Keratinocyte (primary cell): ENCODE data around the gene SRSF1. TPM values are rescaled to one million over a fixed set of nuclear protein-coding genes. Genes with fewer than 3 reads are reported as not detected.

Experiments used
- DNase-seq: peaks from one replicate; pipeline ENCODE4 v3.0.0-alpha.2; 2011; ENCODE audit warnings: low read depth, missing footprints, low spot score
- FAIRE-seq: peaks from 2 replicates; lab custom pipeline; 2011; peaks lifted over from hg19 to GRCh38; lab: Jason Lieb, UNC
- H2AFZ ChIP-seq: 2 replicates; pipeline ENCODE4 v1.6.0; 2012; ENCODE audit warnings: low read length, control low read depth, inconsistent platforms; ENCODE audit not compliant: control insufficient read depth
- H3K27ac ChIP-seq: 2 replicates; pipeline ENCODE4 v1.5.1; 2011; ENCODE audit warnings: low read length; ENCODE audit not compliant: control insufficient read depth, insufficient read depth
- H3K27me3 ChIP-seq: 3 replicates; pipeline ENCODE4 v1.6.0; 2011; ENCODE audit warnings: low read length; ENCODE audit not compliant: control insufficient read depth, insufficient read depth; ENCODE audit errors: extremely low read depth
- H3K36me3 ChIP-seq, 2 experiments: 2 replicates in 1 of 2; 3 replicates in 1 of 2; pipeline ENCODE4 v1.5.1; 2011; ENCODE audit warnings: low read length in 2 of 2, mild to moderate bottlenecking in 1 of 2; ENCODE audit not compliant: control insufficient read depth in 2 of 2, insufficient read depth in 2 of 2; ENCODE audit errors: extremely low read depth in 1 of 2
- H3K4me1 ChIP-seq: 3 replicates; pipeline ENCODE4 v1.5.1; 2011; ENCODE audit warnings: low read length; ENCODE audit not compliant: control insufficient read depth, insufficient read depth; ENCODE audit errors: extremely low read depth
- H3K4me2 ChIP-seq: 3 replicates; pipeline ENCODE4 v1.6.0; 2011; ENCODE audit warnings: low read depth, low read length; ENCODE audit not compliant: control insufficient read depth, insufficient read depth; ENCODE audit errors: extremely low read depth
- H3K4me3 ChIP-seq, 3 experiments: fragments of 200-600 bp in 1 of 3; sonication (generic) in 1 of 3; 2 replicates in 2 of 3; 3 replicates in 1 of 3; pipeline ENCODE4 v1.5.1; 2011 to 2016; ENCODE audit warnings: low read length in 3 of 3, mild to moderate bottlenecking in 3 of 3, control low read depth in 2 of 3, inconsistent platforms in 1 of 3, low read depth in 1 of 3, mixed read lengths in 1 of 3, mixed run types in 1 of 3, moderate library complexity in 1 of 3; ENCODE audit not compliant: control insufficient read depth in 2 of 3, insufficient read depth in 2 of 3; ENCODE audit errors: extremely low read depth in 1 of 3
- H3K79me2 ChIP-seq: 2 replicates; pipeline ENCODE4 v1.6.0; 2012; ENCODE audit warnings: low read length; ENCODE audit not compliant: control insufficient read depth, insufficient read depth
- H3K9ac ChIP-seq: 3 replicates; pipeline ENCODE4 v1.6.0; 2011; ENCODE audit warnings: low read length; ENCODE audit not compliant: control insufficient read depth, insufficient read depth; ENCODE audit errors: extremely low read depth
- H3K9me1 ChIP-seq: 3 replicates; pipeline ENCODE4 v1.6.0; 2011; ENCODE audit warnings: low read length; ENCODE audit not compliant: control insufficient read depth, insufficient read depth; ENCODE audit errors: extremely low read depth
- H3K9me3 ChIP-seq: 2 replicates; pipeline ENCODE4 v1.5.1; 2012; ENCODE audit warnings: low read depth, low read length; ENCODE audit not compliant: control insufficient read depth
- H4K20me1 ChIP-seq: 3 replicates; pipeline ENCODE4 v1.6.0; 2011; ENCODE audit warnings: low read length; ENCODE audit not compliant: control insufficient read depth, insufficient read depth; ENCODE audit errors: extremely low read depth
- EZH2 ChIP-seq: IDR thresholded peaks from one replicate; pipeline ENCODE4 v1.6.1; 2012; ENCODE audit warnings: inconsistent platforms, mild to moderate bottlenecking, low read length, moderate library complexity
- dilution Hi-C: fragments of 300-500 bp; cut with MboI; formaldehyde crosslinking; loops from one replicate; pipeline ENCODE4 v1.7.0; 2020; ENCODE audit warnings: low sequenced_read_pairs; ENCODE audit not compliant: extremely low pct_ligation_motif_present
- polyA plus RNA-seq, 5 experiments: library from polyadenylated mRNA; depleted of rRNA in 3 of 5; stranded (reverse) in 3 of 5; stranded (forward) in 1 of 5; unstranded in 1 of 5; fragments of >200 nt; gene quantifications; 1 replicate in 1 of 5; 2 replicates in 3 of 5; 3 replicates in 1 of 5; pipeline versions ENCODE4 v1.2.1 to v1.2.3, GENCODE V29; 2011 to 2012; ENCODE audit warnings: missing spikeins in 2 of 5, low read depth in 1 of 5, low replicate concordance in 1 of 5
- TF ChIP-seq, protein P1 (sequence below), 3 experiments: IDR thresholded peaks in 1 of 3; conservative IDR thresholded peaks in 1 of 3; optimal IDR thresholded peaks in 1 of 3; 2 replicates in 2 of 3; 3 replicates in 1 of 3; pipeline versions ENCODE3 to v1.5.1; 2011; ENCODE audit warnings: low read length in 3 of 3, mild to moderate bottlenecking in 3 of 3, moderate library complexity in 2 of 3, control low read depth in 1 of 3, inconsistent platforms in 1 of 3; ENCODE audit not compliant: insufficient read depth in 2 of 3; ENCODE audit errors: extremely low read depth in 1 of 3

SRSF1 gene
- polyA plus RNA-seq, 1 donor (not counting 4 experiments of a cell fraction or from before 2014, with no cell fraction given) = 272 TPM

- DNase-seq (no peak), FAIRE-seq (peak; percentile 71)
- Histone ChIP-seq H3K4me1 (no peaks in the 10 kb centered on the region), H3K36me3 (peaks cover 3 to 31% of the 10 kb centered on the region in 2 experiments), H3K9ac (no peak overlapping the region), H3K4me2 (no peak overlapping the region), H3K27ac (no peak overlapping the region), H3K9me3 (no peaks in the 10 kb centered on the region), H3K9me1 (no peaks in the 10 kb centered on the region), H3K27me3 (no peaks in the 10 kb centered on the region), H3K4me3 (no peak overlapping the region), H2AFZ (no peak overlapping the region), H4K20me1 (peaks cover under 1% of the 10 kb centered on the region), H3K79me2 (peaks cover 6% of the 10 kb centered on the region)
- dilution Hi-C loops = no loop called here
- no peak for TF ChIP-seq EZH2
- TF ChIP-seq, protein P1, sequence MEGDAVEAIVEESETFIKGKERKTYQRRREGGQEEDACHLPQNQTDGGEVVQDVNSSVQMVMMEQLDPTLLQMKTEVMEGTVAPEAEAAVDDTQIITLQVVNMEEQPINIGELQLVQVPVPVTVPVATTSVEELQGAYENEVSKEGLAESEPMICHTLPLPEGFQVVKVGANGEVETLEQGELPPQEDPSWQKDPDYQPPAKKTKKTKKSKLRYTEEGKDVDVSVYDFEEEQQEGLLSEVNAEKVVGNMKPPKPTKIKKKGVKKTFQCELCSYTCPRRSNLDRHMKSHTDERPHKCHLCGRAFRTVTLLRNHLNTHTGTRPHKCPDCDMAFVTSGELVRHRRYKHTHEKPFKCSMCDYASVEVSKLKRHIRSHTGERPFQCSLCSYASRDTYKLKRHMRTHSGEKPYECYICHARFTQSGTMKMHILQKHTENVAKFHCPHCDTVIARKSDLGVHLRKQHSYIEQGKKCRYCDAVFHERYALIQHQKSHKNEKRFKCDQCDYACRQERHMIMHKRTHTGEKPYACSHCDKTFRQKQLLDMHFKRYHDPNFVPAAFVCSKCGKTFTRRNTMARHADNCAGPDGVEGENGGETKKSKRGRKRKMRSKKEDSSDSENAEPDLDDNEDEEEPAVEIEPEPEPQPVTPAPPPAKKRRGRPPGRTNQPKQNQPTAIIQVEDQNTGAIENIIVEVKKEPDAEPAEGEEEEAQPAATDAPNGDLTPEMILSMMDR (optimal IDR thresholded peaks at IDR 0.05 in 1 of 3, IDR thresholded peaks at IDR 0.05 in 1 of 3, conservative IDR thresholded peaks at IDR 0.05 in 1 of 3; ENCODE audit: extremely low read depth in 1 of 3, insufficient read depth in 2 of 3, low read length in 3 of 3) = peak; percentile 73 to 86 (median 78)
Observed at GRCh38 chr17:57995076-57995956, 11.7 kb downstream of the SRSF1 start.

DNA sequence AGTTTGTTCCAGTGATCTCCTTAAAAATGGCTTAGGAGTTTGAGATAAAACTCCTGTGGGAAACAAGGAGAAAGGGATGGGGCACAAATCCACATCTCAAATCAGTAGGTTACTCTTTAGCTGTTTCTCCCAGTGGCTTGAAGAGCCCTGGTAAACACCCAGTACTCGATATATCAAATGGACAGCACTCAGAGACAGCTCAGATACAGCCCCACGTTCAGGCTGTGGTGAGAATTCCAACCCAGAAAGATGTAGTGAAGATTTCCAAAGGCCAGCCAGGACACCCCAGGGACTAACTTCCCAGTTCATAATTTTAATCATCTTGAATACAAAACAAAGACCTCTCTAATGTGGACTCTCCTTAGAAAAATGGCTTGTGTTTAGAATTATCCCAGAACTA, 12.6 kb downstream of the SRSF1 start:
- Histone ChIP-seq H4K20me1 (no peaks in the 10 kb centered on the region), H3K4me3 (no peak overlapping the region), H3K9me3 (no peaks in the 10 kb centered on the region), H2AFZ (no peak overlapping the region), H3K79me2 (peaks cover 6% of the 10 kb centered on the region), H3K27me3 (no peaks in the 10 kb centered on the region), H3K9ac (no peak overlapping the region), H3K4me1 (no peaks in the 10 kb centered on the region), H3K4me2 (no peak overlapping the region), H3K9me1 (no peaks in the 10 kb centered on the region), H3K36me3 (peaks cover 3 to 31% of the 10 kb centered on the region in 2 experiments), H3K27ac (no peak overlapping the region)
- DNase-seq = no peak
- dilution Hi-C loops = no loop called here
- FAIRE-seq = no peak
- TF ChIP-seq, protein P1 (optimal IDR thresholded peaks at IDR 0.05 in 1 of 3, IDR thresholded peaks at IDR 0.05 in 1 of 3, conservative IDR thresholded peaks at IDR 0.05 in 1 of 3; ENCODE audit: extremely low read depth in 1 of 3, insufficient read depth in 2 of 3, low read length in 3 of 3) = no peak
